ENCODE data around the gene MEGF6.

MEGF6 gene

DNA sequence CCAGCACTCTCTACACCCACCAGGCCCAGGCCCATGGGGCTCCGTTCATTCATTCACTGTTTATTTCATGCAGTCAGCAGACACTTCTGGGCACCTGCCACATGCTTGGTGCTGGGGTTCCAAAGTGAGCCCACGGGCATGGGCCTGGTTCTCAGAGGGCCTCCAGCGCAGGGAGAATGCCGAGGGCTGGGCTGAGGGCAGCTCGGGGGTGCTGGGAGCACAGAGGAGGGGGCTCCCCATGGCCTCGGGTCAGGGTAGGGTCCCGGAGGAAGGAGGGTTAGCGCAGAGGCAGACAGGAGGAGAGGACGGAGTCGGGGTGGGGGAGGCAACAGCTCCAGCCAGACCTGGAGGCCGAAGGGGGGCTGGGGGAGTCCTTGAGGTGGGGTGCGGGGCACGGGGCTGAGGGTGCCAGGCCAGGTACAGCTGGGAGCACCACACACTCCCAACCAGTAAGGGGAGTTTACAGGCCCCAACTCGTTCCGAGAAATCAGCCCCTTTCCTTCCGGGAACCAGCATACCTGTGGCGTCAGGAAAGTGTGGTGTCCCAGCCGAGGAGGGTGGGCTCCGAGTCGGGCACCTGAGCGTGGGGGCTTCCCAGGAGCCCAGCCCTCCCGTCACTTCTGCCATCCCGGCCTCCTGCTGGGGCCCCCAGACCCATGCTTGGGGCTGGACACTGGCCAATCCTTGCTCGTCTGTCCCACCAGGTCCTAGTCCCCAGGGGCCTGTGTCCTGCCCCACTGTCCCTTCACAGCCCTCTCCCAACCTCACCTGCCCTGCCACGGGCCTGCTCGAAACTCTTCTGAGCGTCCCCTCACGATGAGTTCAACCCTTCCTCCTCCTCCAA lies 146.0 kb downstream of the MEGF6 start:
- no peak for TF ChIP-seq SNAI2 (CRISPR knock-in tag; IDR thresholded peaks at IDR 0.05)
- TF ChIP-seq, protein P1, sequence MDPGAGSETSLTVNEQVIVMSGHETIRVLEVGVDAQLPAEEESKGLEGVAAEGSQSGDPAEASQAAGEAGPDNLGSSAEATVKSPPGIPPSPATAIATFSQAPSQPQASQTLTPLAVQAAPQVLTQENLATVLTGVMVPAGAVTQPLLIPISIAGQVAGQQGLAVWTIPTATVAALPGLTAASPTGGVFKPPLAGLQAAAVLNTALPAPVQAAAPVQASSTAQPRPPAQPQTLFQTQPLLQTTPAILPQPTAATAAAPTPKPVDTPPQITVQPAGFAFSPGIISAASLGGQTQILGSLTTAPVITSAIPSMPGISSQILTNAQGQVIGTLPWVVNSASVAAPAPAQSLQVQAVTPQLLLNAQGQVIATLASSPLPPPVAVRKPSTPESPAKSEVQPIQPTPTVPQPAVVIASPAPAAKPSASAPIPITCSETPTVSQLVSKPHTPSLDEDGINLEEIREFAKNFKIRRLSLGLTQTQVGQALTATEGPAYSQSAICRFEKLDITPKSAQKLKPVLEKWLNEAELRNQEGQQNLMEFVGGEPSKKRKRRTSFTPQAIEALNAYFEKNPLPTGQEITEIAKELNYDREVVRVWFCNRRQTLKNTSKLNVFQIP (CRISPR knock-in tag; IDR thresholded peaks at IDR 0.05; ENCODE audit: borderline replicate concordance, low read depth), result no peak
- TF ChIP-seq ZNF70 (CRISPR knock-in tag; IDR thresholded peaks at IDR 0.05), result no peak
- no peak for TF ChIP-seq ZC3H10 (CRISPR knock-in tag; IDR thresholded peaks at IDR 0.05)
- no peak for TF ChIP-seq CSDC2 (CRISPR knock-in tag; IDR thresholded peaks at IDR 0.05)
- TF ChIP-seq TCF4 (CRISPR knock-in tag; IDR thresholded peaks at IDR 0.05; ENCODE audit: borderline replicate concordance), result no peak
- TF ChIP-seq PPARA (CRISPR knock-in tag; IDR thresholded peaks at IDR 0.05; ENCODE audit: borderline replicate concordance), result no peak
- no peak for TF ChIP-seq CREB5 (CRISPR knock-in tag; IDR thresholded peaks at IDR 0.05; ENCODE audit: low read depth)
- no peak for TF ChIP-seq BACH2 (CRISPR knock-in tag; IDR thresholded peaks at IDR 0.05; ENCODE audit: borderline replicate concordance)
- no peak for TF ChIP-seq ARNTL (CRISPR knock-in tag; IDR thresholded peaks at IDR 0.05; ENCODE audit: borderline replicate concordance, low read depth)
- no peak for TF ChIP-seq OSR1 (CRISPR knock-in tag; IDR thresholded peaks at IDR 0.05)
- no peak for TF ChIP-seq GLIS3 (CRISPR knock-in tag; IDR thresholded peaks at IDR 0.05)
- TF ChIP-seq RARB (CRISPR knock-in tag; IDR thresholded peaks at IDR 0.05), result no peak
- no peak for TF ChIP-seq ESRRG (CRISPR knock-in tag; IDR thresholded peaks at IDR 0.05)
- TF ChIP-seq ZFP30 (CRISPR knock-in tag; IDR thresholded peaks at IDR 0.05), result no peak
- TF ChIP-seq, protein P2, sequence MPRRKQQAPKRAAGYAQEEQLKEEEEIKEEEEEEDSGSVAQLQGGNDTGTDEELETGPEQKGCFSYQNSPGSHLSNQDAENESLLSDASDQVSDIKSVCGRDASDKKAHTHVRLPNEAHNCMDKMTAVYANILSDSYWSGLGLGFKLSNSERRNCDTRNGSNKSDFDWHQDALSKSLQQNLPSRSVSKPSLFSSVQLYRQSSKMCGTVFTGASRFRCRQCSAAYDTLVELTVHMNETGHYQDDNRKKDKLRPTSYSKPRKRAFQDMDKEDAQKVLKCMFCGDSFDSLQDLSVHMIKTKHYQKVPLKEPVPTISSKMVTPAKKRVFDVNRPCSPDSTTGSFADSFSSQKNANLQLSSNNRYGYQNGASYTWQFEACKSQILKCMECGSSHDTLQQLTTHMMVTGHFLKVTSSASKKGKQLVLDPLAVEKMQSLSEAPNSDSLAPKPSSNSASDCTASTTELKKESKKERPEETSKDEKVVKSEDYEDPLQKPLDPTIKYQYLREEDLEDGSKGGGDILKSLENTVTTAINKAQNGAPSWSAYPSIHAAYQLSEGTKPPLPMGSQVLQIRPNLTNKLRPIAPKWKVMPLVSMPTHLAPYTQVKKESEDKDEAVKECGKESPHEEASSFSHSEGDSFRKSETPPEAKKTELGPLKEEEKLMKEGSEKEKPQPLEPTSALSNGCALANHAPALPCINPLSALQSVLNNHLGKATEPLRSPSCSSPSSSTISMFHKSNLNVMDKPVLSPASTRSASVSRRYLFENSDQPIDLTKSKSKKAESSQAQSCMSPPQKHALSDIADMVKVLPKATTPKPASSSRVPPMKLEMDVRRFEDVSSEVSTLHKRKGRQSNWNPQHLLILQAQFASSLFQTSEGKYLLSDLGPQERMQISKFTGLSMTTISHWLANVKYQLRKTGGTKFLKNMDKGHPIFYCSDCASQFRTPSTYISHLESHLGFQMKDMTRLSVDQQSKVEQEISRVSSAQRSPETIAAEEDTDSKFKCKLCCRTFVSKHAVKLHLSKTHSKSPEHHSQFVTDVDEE (CRISPR knock-in tag; IDR thresholded peaks at IDR 0.05), result no peak
- TF ChIP-seq, protein P3, sequence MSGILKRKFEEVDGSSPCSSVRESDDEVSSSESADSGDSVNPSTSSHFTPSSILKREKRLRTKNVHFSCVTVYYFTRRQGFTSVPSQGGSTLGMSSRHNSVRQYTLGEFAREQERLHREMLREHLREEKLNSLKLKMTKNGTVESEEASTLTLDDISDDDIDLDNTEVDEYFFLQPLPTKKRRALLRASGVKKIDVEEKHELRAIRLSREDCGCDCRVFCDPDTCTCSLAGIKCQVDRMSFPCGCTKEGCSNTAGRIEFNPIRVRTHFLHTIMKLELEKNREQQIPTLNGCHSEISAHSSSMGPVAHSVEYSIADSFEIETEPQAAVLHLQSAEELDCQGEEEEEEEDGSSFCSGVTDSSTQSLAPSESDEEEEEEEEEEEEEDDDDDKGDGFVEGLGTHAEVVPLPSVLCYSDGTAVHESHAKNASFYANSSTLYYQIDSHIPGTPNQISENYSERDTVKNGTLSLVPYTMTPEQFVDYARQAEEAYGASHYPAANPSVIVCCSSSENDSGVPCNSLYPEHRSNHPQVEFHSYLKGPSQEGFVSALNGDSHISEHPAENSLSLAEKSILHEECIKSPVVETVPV (CRISPR knock-in tag; IDR thresholded peaks at IDR 0.05), result no peak
- TF ChIP-seq TOX (CRISPR knock-in tag; IDR thresholded peaks at IDR 0.05; ENCODE audit: borderline replicate concordance), result no peak
- TF ChIP-seq ZNF565 (CRISPR knock-in tag; conservative IDR thresholded peaks at IDR 0.05; ENCODE audit: low read depth), result no peak
- no peak for ATAC-seq

GRCh38 chr1:3464649-3465025 lies 146.7 kb downstream of the MEGF6 start:
- ATAC-seq, result no peak
- TF ChIP-seq BACH2 (CRISPR knock-in tag; IDR thresholded peaks at IDR 0.05; ENCODE audit: borderline replicate concordance) (no peak), ZNF8 (CRISPR knock-in tag; IDR thresholded peaks at IDR 0.05) (no peak), CSDC2 (CRISPR knock-in tag; IDR thresholded peaks at IDR 0.05) (no peak), PPARA (CRISPR knock-in tag; IDR thresholded peaks at IDR 0.05; ENCODE audit: borderline replicate concordance) (no peak), CREB5 (CRISPR knock-in tag; IDR thresholded peaks at IDR 0.05; ENCODE audit: low read depth) (no peak), PATZ1 (CRISPR knock-in tag; IDR thresholded peaks at IDR 0.05; ENCODE audit: borderline replicate concordance) (no peak), ZC3H10 (CRISPR knock-in tag; IDR thresholded peaks at IDR 0.05) (no peak), ZFP3 (CRISPR knock-in tag; IDR thresholded peaks at IDR 0.05) (no peak), SNAI2 (CRISPR knock-in tag; IDR thresholded peaks at IDR 0.05) (no peak), GLIS3 (CRISPR knock-in tag; IDR thresholded peaks at IDR 0.05) (no peak)
- TF ChIP-seq, protein P3 (CRISPR knock-in tag; IDR thresholded peaks at IDR 0.05), result no peak
- TF ChIP-seq, protein P1 (CRISPR knock-in tag; IDR thresholded peaks at IDR 0.05; ENCODE audit: borderline replicate concordance, low read depth), result no peak

Measured in SK-N-SH treated with all-trans-retinoic acid at 6 μM for 48 hours (cell line).